Uterus (tissue), 2 donors: ENCODE data around the gene AFG1L.

Experiments used
- POLR2A ChIP-seq, 2 donors: fragments of 450-650 bp; IDR thresholded peaks; one replicate each; pipeline ENCODE4 v1.6.1; 2016; ENCODE audit warnings: antibody characterized with exemption in 2 of 2, mild to moderate bottlenecking in 1 of 2, moderate library complexity in 1 of 2
- TF ChIP-seq, protein P1 (sequence below), 4 experiments: fragments of 200-600 bp in 2 of 4; fragments of 450-650 bp in 2 of 4; sonication (generic) in 2 of 4; IDR thresholded peaks; one replicate each; pipeline ENCODE4 v1.5.1; 2016 to 2019; ENCODE audit warnings: antibody characterized with exemption in 4 of 4, mild to moderate bottlenecking in 2 of 4, moderate library complexity in 1 of 4

DNA sequence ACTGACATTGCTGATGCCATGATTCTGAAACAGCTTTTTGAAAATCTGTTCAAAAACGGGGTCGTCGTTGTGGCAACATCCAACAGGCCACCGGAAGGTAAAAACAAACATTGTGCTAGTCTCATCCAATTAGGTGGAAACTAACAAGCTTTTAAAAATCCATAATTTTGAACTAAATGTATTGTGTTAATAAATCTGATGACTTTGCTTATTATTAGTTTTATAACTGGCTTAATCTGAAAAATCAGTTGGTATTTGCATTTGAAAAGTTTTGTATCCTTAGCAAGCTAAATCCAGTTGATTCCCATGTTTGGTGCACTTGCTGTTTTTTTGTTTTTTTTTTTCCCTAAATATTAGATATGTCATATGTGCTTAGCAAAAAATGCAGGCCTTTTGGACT is 71.4 kb downstream of the AFG1L start:
- TF ChIP-seq POLR2A (IDR thresholded peaks at IDR 0.05) = no peak
- TF ChIP-seq, protein P1, sequence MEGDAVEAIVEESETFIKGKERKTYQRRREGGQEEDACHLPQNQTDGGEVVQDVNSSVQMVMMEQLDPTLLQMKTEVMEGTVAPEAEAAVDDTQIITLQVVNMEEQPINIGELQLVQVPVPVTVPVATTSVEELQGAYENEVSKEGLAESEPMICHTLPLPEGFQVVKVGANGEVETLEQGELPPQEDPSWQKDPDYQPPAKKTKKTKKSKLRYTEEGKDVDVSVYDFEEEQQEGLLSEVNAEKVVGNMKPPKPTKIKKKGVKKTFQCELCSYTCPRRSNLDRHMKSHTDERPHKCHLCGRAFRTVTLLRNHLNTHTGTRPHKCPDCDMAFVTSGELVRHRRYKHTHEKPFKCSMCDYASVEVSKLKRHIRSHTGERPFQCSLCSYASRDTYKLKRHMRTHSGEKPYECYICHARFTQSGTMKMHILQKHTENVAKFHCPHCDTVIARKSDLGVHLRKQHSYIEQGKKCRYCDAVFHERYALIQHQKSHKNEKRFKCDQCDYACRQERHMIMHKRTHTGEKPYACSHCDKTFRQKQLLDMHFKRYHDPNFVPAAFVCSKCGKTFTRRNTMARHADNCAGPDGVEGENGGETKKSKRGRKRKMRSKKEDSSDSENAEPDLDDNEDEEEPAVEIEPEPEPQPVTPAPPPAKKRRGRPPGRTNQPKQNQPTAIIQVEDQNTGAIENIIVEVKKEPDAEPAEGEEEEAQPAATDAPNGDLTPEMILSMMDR (IDR thresholded peaks at IDR 0.05) = no peak
